ENCODE measurements around the gene ACER3.

The ACER3 gene

DNA sequence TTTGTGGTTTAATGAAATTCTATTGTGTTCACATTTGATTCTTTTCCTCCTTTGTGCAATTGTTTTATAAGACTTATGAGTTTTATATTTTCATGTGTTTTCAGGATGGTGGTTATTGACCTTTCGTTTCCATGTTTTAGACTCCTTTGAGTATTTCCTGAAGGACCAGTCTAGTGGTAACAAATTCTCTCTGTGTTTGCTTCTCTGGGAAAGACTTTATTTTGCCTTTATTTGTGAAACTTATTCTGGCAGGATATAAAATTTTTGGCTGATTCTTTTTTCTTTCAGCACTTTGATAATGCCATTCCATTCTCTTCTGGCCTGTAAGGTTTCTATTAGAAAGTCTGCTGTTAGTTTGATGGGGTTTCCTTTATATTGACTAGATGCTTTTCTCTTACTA lies 83.5 kb downstream of the ACER3 start:
- TF ChIP-seq, protein P1, sequence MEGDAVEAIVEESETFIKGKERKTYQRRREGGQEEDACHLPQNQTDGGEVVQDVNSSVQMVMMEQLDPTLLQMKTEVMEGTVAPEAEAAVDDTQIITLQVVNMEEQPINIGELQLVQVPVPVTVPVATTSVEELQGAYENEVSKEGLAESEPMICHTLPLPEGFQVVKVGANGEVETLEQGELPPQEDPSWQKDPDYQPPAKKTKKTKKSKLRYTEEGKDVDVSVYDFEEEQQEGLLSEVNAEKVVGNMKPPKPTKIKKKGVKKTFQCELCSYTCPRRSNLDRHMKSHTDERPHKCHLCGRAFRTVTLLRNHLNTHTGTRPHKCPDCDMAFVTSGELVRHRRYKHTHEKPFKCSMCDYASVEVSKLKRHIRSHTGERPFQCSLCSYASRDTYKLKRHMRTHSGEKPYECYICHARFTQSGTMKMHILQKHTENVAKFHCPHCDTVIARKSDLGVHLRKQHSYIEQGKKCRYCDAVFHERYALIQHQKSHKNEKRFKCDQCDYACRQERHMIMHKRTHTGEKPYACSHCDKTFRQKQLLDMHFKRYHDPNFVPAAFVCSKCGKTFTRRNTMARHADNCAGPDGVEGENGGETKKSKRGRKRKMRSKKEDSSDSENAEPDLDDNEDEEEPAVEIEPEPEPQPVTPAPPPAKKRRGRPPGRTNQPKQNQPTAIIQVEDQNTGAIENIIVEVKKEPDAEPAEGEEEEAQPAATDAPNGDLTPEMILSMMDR (IDR thresholded peaks at IDR 0.05; ENCODE audit: unreplicated experiment in 3 of 3) = no peak
- Mint-ChIP-seq H3K9me3 (peaks cover 36% of the 10 kb centered on the region), H3K27me3 (ENCODE audit: low read depth) (no peaks in the 10 kb centered on the region), H3K4me1 (no peaks in the 10 kb centered on the region), H3K4me3 (no peak overlapping the region), H3K36me3 (ENCODE audit: low read depth) (peaks cover 19% of the 10 kb centered on the region), H3K27ac (no peak overlapping the region)

DNA sequence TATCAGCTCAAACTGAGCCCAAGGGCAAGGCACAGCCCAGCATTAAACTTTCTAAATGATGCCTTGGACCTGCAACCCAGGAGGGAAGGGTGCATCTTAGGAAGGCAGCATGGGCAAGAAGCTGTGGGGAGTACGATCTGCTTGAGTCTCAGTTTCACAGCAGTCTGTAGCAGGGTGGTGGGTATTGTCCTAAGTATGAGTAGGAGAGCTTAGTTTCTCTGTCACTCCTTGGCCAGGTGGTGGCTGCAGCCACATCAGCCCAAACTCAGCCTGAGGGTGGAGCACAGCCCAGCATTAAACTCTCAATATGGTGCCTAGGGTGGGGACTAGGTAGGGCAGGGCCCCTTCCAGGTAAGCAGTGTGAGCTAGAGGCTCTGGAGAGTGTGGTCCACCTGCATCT lies 85.5 kb downstream of the ACER3 start:
- H3K4me3 Mint-ChIP-seq = no peak overlapping the region
- peaks cover 19% of the 10 kb centered on the region for H3K36me3 Mint-ChIP-seq (ENCODE audit: low read depth)
- H3K27ac Mint-ChIP-seq = no peak overlapping the region
- peaks cover 36% of the 10 kb centered on the region for H3K9me3 Mint-ChIP-seq
- H3K27me3 Mint-ChIP-seq (ENCODE audit: low read depth) = no peaks in the 10 kb centered on the region
- no peaks in the 10 kb centered on the region for H3K4me1 Mint-ChIP-seq
- TF ChIP-seq, protein P1 (IDR thresholded peaks at IDR 0.05; ENCODE audit: unreplicated experiment in 3 of 3) = no peak

DNA sequence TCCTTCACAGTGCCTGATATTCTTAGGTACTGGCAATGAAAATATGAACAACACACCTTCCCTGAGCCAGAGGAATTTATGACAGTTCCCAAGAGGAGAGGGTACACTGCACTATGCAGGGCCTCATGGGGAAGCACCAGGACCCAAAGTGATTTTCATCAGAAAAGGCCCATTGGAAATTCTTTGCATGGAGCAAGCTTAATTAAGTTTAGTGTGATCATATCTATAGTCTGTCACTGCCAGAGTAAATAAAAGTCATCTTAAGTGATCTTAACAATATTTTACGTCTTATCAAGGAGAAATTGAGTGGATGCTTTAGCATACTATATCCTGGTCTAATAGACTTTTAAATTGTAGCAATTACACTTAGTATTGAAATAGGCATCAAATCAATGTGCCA lies 86.5 kb downstream of the ACER3 start:
- no peaks in the 10 kb centered on the region for H3K4me1 Mint-ChIP-seq

GRCh38 chr11:76947800-76948199 lies 87.1 kb downstream of the ACER3 start:
- Mint-ChIP-seq H3K27ac (no peak overlapping the region), H3K9me3 (peaks cover 29% of the 10 kb centered on the region), H3K36me3 (ENCODE audit: low read depth) (peaks cover 19% of the 10 kb centered on the region), H3K4me3 (no peak overlapping the region), H3K4me1 (no peaks in the 10 kb centered on the region), H3K27me3 (ENCODE audit: low read depth) (no peaks in the 10 kb centered on the region)
- TF ChIP-seq, protein P1 (IDR thresholded peaks at IDR 0.05; ENCODE audit: unreplicated experiment in 3 of 3) = no peak

More for the DNA sequence above, 86.5 kb downstream of the ACER3 start:
- TF ChIP-seq, protein P1 (IDR thresholded peaks at IDR 0.05; ENCODE audit: unreplicated experiment in 3 of 3) = no peak
- peaks cover 19% of the 10 kb centered on the region for H3K36me3 Mint-ChIP-seq (ENCODE audit: low read depth)
- no peak overlapping the region for H3K4me3 Mint-ChIP-seq
- no peaks in the 10 kb centered on the region for H3K27me3 Mint-ChIP-seq (ENCODE audit: low read depth)
- H3K27ac Mint-ChIP-seq = no peak overlapping the region
- H3K9me3 Mint-ChIP-seq = peaks cover 35% of the 10 kb centered on the region

- H3K4me1 Mint-ChIP-seq = no peaks in the 10 kb centered on the region
- no peaks in the 10 kb centered on the region for H3K27me3 Mint-ChIP-seq (ENCODE audit: low read depth)
- no peak overlapping the region for H3K4me3 Mint-ChIP-seq
- H3K9me3 Mint-ChIP-seq = no peaks in the 10 kb centered on the region
- TF ChIP-seq, protein P1 (IDR thresholded peaks at IDR 0.05; ENCODE audit: unreplicated experiment in 3 of 3) = no peak
- peaks cover 11% of the 10 kb centered on the region for H3K36me3 Mint-ChIP-seq (ENCODE audit: low read depth)
- H3K27ac Mint-ChIP-seq = no peak overlapping the region
Measured at GRCh38 chr11:76955459-76956114, 94.9 kb downstream of the ACER3 start.

Measured in nephron (organoid).